Stimulated activated CD4-positive, alpha-beta T cell treated with anti-CD3 and anti-CD28 coated beads, Interleukin-4, amount 100 ng/mL, for 1 hour (primary cell): ENCODE data around the gene MAST4.

Experiments used
- DNase-seq: peaks from one replicate; pipeline ENCODE4 v3.0.0-alpha.2; 2020

MAST4 gene

DNA sequence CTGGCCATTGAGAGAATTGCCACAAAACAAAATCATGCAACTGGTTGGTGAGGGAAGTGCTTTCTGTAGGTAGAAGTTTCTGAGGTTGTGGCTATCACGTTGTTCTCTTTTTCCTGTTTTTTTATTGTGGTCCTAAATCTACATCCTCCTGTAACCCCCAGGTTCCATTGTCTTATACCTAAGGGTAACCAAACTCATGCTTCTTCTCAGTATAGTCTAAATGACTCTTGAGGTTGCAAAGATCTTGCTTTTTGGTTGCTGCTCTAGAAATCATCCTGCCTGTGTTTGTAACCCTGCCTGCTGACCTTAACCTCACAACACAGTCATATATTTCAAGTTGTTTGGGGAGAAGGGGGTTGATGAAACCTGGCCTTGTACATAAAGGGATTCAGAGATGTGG lies 327.3 kb downstream of the MAST4 start:
- DNase-seq = no peak

DNA sequence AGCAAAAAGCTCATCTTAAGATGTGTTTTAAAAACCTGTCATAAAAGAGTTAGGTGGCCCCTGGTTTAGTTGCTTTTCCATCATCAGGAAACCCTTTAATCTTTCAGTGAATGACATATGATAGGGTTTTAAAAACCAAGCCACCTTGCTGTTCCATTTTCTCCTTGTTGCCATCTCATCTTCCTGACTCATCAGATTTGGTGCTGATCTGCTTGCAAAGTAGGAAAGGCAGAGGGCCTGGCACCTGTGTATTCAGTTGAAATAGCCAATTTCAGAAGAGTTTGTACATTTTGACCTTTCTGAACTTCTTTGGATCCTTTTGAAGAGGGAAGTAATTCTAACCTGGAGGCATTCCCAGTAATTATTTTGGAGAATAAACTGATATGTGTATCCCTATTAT lies 327.7 kb downstream of the MAST4 start:
- DNase-seq = no peak

DNA sequence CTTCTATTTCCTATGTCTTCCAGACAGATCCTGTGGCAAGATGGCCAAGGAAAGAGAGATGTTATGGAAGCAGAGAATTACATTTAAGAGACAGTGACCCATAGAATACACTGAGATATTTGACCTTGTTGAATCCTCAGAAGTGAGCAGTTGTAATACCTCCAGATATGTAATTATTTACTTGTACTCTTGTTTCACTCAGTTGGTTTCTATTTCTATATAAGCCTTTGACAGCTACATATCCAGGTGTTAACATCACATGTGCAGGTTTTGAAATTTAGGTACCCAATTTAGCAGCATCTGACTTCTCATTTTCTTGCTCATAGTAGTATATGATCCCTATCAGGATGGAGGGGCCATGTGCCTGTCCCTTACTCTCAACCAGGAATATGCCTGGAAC lies 330.9 kb downstream of the MAST4 start:
- DNase-seq = no peak

DNA sequence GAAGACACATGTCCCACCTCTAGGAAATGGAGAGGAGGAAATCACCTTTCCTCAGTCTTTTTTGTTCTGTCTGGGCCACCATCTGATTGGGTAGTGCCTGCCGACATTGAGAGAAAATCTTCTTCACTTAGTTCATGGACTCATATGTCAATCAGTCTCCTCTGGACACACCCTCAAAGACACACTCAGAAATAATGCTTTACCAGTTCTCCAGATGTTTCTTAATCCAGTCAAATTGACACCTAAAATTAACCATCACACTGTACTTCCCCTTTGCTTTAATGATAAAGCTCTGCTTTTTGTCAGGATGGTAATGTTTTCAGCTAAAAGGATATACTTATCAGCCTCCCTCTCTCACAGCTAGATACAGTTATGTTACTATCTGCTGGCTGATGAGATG lies 333.1 kb downstream of the MAST4 start:
- DNase-seq = no peak

DNA sequence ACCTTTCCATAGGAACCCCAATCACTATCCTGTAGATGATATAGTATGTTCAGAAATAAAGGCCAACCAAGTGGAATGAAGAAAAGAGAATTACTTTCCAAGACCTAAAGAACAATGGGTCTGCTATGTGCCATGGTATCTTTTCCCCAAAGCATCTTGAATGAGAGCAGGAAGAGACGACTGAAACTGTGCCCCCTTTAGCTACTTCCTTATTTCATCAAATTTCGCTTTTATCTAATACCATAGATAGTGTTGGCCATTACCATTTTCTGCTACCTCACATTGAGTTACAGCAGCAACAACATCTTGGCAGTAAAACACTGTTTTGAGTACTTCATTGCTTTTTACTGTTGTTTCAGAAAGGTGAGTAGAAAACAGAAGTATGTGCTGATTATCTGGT lies 333.8 kb downstream of the MAST4 start:
- DNase-seq = no peak

DNA sequence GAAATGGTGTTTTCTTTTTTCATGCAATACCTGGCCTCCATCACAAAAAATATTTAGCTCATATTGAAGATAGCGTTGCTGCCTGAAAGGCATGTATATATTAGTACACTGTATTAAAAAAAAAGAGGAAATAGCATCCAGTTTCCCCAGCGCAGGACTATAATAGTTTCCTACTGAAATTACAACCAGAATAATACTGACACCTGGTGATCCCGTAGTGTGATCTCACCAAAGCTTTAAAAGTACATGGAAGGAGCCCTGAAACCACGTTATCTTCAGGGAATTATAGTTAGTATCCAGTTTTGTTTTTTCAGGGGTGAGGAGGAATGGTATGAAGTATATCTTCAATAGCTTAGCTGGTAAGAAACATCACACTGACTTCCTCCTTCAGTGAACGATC lies 335.5 kb downstream of the MAST4 start:
- DNase-seq = no peak

DNA sequence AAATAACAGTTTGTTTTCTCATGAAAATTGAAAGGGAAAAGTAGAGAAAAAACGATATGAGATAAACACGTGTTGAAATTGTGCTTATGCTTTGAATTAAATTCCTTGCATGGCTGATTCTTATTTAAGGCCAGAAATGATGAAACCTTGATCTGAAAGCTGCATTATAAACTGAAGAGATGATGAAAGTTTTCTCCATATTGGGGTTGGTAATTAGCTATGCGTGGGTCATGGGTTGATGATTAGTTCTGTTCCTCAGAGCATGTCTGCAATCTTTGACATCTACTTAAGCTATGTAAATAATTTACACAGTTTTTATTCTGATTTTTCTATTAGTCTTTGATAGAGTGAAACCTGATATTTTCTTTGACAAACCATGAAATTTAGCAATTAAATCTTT lies 336.3 kb downstream of the MAST4 start:
- no peak for DNase-seq

DNA sequence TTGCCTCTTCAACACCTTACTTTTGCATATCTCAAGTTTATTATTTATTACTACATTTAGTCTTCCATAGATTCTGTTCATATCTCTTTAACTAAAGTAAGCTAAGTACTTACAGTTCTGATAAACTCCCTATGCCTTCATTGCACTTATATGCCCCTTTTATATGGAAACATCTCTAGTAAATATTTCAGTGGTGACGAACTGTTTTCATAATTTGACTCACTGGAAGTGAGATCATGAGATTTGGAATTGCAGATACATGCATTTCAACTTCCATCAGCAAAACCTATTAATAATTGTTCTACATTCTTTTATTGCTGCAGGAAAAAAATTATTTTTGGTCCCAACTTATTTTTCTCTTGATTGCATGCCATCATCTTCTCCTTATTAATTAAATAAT lies 336.9 kb downstream of the MAST4 start:
- no peak for DNase-seq

DNA sequence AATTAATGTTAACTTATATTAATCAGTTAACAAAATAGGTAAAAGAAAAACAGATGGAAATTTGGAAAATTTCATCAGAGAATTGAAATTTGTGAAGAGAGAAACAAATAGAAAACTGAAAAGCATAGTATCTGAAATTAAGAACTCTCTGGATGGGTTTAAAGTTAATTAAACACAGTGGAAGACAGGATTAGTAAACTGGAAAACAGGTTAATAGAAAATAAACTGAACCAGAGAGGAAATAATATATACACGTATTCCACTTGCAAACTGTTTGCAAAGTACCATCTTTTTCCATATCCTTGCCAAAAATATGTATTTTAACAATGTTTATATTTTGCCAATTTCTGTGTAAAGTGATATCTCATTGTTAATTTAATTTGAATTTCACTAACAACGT lies 342.9 kb downstream of the MAST4 start:
- DNase-seq = no peak

DNA sequence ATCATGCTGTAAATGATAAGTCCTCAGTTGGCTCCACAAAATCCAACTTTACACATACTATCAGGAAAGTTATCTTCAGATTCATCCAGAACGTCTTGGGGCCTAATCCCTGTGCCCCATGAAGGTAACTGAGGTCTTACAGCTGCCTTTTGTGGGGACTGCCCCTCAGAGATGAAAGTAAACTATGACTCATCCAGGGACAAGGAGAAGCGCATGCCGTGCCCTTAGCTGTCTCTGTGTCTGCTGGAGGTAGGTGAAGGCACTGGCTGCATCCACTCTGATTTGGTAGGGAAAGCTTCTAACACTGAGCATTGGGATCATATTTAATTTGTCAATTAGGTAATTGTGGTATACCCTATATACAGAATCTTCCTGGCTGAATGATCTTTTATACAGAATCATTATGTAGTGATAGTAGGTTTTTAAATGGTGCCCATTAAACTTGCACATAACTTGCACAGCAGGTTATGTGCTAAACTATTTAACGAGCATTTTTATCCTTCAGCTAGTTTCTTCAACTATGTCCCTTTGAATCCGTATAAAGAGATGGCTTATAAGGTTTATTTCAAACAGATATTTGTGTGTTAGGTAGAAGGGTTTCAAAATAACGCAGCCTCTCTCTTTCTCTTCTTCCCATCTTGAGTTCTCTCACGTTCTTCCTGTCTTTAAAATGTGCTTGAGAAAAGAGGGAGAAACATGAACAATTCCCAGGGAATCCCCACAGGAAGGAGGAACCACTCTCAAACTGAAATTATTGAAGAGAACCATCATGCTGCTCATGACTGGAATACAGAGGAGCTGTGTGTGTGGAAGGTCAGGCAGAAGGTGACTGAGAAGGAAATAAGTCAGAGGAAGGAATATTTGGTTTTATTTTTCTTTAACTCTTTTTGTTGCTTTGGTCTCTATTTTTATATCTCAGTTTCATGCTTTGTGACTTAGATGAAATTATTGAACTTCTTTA lies 349.5 kb downstream of the MAST4 start:
- DNase-seq = peak; percentile 1

DNA sequence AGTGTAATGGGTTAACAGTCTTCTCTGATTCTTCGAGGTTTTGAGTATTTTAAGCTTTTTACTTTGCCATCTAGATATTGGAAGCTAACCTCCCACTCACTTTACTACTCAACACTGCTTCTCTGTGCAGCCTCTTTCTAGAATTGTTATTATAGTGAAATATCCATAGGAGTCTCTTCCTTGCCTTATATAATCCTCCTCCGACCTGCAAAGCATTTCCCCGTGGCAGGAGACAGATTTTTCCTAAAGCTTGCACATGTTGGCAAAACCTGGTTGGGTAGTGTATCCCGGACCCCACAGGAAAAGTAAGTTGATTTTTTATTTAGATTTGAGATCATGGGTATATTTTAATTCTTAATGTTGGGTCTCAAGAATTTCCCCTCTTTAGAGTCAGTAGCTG lies 351.3 kb downstream of the MAST4 start:
- no peak for DNase-seq

DNA sequence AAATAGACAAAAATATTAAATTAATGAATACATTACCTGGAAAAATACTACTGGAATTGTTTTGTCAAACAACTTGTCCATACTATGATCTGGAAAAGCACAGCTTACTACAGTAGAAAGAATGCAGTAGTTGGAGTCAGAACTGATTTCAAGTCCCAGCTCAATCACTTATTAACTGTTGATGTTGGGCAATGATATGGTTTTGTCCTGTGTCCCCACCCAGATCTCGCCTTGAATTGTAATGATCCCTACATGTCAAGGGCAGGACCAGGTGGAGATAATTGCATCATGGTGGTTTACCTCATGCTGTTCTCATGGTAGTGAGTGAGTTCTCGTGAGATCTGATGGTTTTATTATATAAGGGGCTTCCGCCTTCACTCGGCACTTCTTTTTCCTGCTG lies 352.9 kb downstream of the MAST4 start:
- no peak for DNase-seq

DNA sequence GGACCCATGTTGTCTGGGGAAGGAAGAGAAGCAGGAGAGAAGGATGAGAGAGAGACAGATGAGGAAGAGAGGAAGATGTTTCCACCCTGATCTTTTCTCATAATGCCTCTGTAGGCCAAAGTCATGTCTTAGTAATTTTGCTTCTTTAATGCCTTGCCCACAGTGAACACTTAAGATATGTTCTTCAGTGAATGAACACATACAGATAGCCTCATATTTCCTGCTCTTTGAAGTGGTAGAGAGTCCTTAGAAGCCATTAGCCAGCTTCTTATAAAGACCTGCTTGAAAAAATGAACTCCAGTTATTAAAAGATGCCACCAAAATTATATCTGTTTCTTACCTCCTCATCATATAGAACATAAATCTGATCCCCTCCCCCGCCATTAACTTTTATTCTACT lies 356.0 kb downstream of the MAST4 start:
- no peak for DNase-seq

DNA sequence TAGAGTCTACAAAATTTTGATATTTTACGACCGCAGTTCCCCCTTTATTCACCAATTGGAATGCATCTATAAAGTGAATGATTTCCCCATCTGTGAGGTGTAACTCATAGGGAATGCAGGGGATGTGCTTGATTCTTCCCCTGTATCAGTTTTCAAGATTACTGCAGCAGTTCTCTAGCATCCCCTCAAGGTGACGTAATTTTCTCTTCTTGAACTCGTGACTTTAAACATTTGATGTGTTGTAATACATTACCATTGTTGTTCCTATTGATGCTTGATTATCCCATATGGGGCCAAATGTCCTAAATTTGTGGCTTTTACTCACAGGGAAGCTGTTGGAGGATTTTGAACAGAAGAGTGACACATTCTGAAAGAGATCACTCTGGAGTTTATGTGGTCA lies 360.2 kb downstream of the MAST4 start:
- no peak for DNase-seq

DNA sequence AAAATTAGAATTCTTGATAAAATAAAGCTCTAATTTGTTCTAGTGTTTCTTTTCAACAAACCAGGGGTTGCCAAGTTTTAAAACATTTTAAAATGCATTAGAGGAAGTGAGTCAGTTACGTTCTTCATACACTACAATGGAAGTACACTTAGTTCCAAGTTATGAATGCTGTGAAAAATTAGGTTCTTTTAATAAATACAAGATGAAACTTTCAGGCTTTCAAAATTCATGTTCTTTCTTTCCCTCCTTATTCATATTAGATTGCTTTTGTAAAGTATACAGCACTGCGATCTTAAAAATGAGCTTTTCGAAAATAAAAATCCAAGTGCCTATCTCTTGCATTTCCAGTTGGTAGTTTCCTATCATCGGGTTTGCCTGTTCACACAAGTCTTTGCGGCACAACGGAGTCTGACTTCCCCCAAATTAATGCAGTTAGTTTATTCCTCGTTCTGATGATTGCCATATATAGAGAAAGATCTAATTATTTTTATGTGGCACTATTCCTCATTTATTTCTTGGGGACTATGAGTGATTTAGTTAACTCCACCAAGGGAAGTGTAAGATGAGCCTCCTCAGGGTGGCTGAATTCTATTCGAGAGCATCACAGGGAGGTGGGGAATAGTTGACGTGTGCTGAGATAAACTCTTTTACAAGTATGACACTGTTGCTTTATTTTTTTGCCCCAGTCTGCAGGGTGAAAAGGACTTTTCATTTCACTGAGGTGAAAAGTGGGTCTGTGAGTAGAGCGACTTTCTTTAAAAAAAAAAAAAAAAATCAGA lies 362.2 kb downstream of the MAST4 start:
- no peak for DNase-seq

DNA sequence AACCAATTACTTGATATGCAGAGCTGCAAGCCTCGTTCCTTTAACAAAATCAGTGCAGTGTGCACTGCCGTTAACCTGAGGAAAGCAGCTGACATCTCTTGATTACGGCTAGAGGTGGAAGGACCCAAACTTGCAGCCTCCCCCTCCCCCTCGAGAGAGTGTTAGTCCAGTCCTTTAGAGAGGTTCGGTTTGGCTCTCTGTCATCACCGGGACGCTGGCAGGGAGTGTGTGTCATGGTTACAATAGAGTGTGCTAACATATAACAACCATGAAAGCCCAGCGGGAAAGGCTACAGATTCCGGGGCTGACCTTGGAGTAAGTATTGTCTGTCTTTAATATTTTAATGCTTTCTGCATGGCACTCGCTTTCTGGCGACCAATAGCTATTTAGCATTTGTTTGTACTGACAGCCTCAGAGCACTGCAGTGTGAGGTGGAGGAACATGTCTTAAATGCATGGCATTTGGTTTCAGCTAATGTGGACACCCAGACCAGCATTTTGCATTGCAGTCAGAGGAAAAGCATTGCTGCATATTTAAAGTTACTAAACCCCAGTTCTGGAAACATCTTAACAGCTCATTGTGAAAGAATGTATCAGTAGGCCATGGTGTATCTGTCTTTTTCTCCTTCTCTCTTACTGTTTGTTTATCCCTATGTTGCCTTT lies 362.9 kb downstream of the MAST4 start:
- DNase-seq = no peak

DNA sequence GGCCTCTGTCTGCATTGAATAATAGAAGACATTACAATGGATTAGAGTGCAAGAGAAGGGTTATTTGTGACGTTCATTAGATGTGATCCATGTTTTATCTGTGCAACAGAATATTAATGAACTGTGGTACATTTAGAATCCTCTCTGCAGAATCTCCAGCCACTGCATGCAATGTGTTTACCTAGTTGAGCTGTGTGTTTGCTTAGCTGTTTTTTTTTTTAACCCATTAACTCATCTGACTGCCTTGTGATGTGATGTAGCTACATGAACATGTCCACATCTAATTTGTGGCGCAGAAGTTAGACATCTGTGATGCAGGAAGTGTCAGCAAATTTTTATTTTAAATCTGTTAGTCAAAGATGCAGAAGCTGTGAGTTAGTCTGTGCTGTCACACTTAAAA lies 363.5 kb downstream of the MAST4 start:
- DNase-seq = no peak

DNA sequence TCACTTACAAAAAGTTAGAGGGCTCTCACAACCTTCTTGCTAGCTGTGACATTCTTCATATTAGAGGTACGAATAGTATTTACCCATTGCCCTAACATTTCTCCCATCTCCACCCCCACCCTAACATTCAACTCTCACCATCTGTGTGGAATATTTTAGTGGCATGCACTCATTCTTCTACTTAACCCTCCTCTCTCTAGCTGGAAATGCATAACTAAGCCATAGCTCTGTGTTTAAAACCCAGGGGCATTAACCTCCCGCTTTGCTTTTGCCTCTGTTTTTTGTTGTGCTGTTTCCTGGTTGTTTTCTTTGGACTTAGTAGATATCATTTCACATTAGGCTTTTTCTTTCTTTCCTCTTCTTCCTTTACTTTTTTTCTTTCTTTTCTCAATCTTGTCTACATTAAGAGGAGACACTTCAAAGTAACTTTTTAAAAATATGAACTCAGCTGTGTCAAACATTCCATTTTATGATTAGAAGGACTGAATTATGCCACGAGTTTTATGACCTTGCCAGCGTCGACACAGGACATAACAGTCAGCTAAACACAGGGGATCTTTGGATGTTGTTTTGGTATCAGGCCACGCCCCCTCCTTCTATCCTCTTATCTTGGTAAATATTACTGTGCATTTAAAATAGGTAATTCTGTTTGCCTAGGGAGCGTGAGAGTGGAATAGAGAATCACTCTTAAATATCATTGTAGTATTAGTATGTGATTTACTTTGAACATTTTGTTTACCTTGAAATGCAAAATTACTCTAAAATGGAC lies 364.4 kb downstream of the MAST4 start:
- no peak for DNase-seq

DNA sequence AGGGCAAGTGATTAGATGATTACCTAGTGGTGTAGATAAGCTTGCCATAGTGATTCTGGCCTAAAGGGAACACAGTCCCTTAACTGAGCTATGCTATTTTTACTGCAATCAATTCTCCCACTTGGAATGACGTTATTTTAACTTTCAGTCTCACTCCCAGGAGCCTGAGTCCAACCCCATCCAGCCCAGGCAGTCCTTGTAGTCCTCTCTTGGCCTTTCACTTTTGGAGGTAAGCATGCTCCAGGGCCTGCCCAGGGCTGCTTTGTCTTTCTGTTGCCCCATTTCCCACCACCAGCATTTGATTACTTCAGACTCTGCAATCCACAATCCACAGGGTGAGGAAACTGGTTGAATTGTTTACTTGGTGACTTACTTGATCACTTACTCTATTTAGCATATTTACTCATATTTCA lies 367.4 kb downstream of the MAST4 start:
- DNase-seq = no peak

DNA sequence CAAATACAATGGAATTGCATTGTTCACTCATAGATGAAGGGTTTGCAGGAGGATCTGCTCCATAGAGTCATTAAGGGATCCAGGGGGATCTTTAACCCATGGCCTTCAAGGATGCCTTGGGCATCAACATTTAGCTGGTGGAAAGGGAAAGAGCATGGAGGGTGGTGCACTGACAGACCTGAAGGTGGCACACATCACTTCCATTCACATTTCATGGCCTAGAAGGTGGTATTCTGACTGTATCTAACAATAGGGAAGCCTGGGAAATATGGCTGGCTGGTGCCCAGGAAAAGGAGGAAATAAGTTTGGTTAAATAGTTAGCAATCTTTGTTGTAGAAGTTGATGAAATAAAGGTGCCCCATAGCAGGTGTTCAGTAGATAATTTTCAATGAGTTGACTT lies 370.2 kb downstream of the MAST4 start:
- no peak for DNase-seq

DNA sequence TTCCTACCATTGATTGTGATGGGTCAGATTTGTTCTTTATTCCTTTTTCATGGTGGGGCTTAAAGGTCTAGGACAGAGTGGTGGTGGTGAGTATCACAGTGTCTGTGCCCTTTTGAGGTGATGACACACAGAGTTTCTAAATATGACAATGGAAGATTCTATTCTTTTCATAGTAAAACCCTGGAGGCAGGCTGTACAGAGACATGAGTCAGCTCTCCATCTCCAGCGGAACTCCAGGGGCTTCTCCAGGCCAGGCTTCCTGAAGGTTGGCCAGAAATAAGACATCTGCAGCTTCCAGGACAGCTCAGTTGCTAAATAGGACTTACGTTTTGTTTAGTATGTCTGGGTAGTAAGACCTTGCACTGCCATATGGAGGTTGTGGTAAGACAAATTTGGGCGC lies 370.9 kb downstream of the MAST4 start:
- DNase-seq = no peak

DNA sequence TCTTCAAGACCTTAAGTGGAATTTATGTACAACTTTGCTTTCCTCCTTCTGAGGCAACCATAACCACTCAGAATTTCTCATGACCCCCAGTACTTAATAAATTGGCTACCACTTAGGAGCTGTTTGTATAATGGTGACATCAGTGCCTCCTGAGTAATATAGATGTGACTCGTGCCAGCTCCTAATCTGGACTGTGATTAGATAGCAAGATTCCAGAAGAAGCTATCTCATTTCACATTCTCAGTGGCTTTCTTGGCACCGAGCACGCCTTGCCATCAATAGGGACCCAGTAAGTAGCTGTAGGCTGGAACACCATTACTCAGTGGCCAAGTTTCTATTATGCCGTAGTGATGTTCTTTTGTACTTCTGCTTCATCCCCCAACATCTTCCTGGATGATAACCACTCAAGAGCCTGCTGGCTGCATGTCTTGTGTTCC lies 371.7 kb downstream of the MAST4 start:
- no peak for DNase-seq

DNA sequence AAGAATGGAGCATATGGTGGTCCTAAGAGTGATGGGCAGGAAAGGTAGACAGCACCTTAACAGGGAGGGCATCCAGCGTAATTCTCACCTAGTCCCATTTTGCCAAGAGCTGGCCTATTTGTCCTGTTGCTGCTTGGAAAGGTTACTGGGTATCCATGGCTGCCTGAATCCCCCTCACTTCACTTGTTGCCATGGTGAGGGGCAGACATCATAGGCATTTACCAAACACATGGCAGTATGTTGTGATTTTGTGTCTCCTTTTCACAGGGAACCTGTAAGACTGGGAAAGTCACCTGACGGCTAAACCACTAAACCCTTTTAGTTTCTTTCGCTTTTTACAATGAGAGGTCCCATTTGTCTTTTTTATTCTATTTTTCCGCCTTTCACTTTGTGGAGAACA lies 373.3 kb downstream of the MAST4 start:
- no peak for DNase-seq
